Thoracic aorta (tissue), 2 donors: ENCODE data around the gene MALAT1. TPM values are rescaled to one million over a fixed set of nuclear protein-coding genes. Genes with fewer than 3 reads are reported as not detected.

Experiments
- ATAC-seq: fragments of 150-250 bp; one replicate; pipeline ENCODE4 v1.8.0; 2017; ENCODE audit warnings: low read depth; ENCODE audit not compliant: insufficient number of reproducible peaks, low FRiP score
- DNase-seq: peaks from one replicate; pipeline ENCODE4 v3.0.0-alpha.2; 2020; ENCODE audit warnings: low spot score
- H3K27ac ChIP-seq, 2 donors: fragments of 200-600 bp; sonication (generic); 1 replicate in 1 of 2; 2 replicates in 1 of 2; pipeline ENCODE4 v1.5.1; 2016; ENCODE audit warnings: mild to moderate bottlenecking in 2 of 2, moderate library complexity in 2 of 2
- H3K27me3 ChIP-seq: fragments of 200-600 bp; sonication (generic); replicated peaks from 2 replicates; pipeline ENCODE4 v1.6.0; 2016; ENCODE audit warnings: mild to moderate bottlenecking; ENCODE audit not compliant: insufficient read depth
- H3K36me3 ChIP-seq: fragments of 200-600 bp; sonication (generic); one replicate; pipeline ENCODE4 v1.5.1; 2016
- H3K4me1 ChIP-seq, 2 donors: fragments of 200-600 bp; sonication (generic); 1 replicate in 1 of 2; 2 replicates in 1 of 2; pipeline versions ENCODE4 v1.5.1 to v1.6.0; 2016; ENCODE audit warnings: low read depth in 2 of 2, mild to moderate bottlenecking in 1 of 2; ENCODE audit not compliant: control insufficient read depth in 1 of 2
- H3K4me3 ChIP-seq: fragments of 200-600 bp; sonication (generic); 2 replicates; pipeline ENCODE4 v1.5.1; 2016; ENCODE audit warnings: mild to moderate bottlenecking
- H3K9me3 ChIP-seq: fragments of 200-600 bp; sonication (generic); 2 replicates; pipeline ENCODE4 v1.5.1; 2016
- total RNA-seq, 2 donors: library from RNA; depleted of rRNA; stranded (reverse); fragments of >200 nt; gene quantifications; one replicate each; pipeline versions ENCODE4 v1.1.0 to v1.2.3, GENCODE V29; 2016
- TF ChIP-seq, protein P1 (sequence below): fragments of 200-600 bp; sonication (generic); IDR thresholded peaks from one replicate; pipeline ENCODE4 v1.5.1; 2019; ENCODE audit warnings: antibody characterized with exemption

The MALAT1 gene
- total RNA-seq, 2 donors from 2014 or later, result 20,776 to 38,952 TPM

DNA sequence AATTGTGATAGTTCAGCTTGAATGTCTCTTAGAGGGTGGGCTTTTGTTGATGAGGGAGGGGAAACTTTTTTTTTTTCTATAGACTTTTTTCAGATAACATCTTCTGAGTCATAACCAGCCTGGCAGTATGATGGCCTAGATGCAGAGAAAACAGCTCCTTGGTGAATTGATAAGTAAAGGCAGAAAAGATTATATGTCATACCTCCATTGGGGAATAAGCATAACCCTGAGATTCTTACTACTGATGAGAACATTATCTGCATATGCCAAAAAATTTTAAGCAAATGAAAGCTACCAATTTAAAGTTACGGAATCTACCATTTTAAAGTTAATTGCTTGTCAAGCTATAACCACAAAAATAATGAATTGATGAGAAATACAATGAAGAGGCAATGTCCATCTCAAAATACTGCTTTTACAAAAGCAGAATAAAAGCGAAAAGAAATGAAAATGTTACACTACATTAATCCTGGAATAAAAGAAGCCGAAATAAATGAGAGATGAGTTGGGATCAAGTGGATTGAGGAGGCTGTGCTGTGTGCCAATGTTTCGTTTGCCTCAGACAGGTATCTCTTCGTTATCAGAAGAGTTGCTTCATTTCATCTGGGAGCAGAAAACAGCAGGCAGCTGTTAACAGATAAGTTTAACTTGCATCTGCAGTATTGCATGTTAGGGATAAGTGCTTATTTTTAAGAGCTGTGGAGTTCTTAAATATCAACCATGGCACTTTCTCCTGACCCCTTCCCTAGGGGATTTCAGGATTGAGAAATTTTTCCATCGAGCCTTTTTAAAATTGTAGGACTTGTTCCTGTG, 3.9 kb downstream of the MALAT1 start:
- peak overlapping the region; percentile 99 for H3K27ac ChIP-seq
- peaks cover 55% of the 10 kb centered on the region for H3K36me3 ChIP-seq
- no peak for ATAC-seq
- DNase-seq, result no peak
- no peaks in the 10 kb centered on the region for H3K27me3 ChIP-seq
- no peaks in the 10 kb centered on the region for H3K9me3 ChIP-seq
- H3K4me1 ChIP-seq, result peaks cover 10 to 32% of the 10 kb centered on the region in 2 donors
- peak overlapping the region; percentile 89 for H3K4me3 ChIP-seq
- TF ChIP-seq, protein P1, sequence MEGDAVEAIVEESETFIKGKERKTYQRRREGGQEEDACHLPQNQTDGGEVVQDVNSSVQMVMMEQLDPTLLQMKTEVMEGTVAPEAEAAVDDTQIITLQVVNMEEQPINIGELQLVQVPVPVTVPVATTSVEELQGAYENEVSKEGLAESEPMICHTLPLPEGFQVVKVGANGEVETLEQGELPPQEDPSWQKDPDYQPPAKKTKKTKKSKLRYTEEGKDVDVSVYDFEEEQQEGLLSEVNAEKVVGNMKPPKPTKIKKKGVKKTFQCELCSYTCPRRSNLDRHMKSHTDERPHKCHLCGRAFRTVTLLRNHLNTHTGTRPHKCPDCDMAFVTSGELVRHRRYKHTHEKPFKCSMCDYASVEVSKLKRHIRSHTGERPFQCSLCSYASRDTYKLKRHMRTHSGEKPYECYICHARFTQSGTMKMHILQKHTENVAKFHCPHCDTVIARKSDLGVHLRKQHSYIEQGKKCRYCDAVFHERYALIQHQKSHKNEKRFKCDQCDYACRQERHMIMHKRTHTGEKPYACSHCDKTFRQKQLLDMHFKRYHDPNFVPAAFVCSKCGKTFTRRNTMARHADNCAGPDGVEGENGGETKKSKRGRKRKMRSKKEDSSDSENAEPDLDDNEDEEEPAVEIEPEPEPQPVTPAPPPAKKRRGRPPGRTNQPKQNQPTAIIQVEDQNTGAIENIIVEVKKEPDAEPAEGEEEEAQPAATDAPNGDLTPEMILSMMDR, result no peak

DNA sequence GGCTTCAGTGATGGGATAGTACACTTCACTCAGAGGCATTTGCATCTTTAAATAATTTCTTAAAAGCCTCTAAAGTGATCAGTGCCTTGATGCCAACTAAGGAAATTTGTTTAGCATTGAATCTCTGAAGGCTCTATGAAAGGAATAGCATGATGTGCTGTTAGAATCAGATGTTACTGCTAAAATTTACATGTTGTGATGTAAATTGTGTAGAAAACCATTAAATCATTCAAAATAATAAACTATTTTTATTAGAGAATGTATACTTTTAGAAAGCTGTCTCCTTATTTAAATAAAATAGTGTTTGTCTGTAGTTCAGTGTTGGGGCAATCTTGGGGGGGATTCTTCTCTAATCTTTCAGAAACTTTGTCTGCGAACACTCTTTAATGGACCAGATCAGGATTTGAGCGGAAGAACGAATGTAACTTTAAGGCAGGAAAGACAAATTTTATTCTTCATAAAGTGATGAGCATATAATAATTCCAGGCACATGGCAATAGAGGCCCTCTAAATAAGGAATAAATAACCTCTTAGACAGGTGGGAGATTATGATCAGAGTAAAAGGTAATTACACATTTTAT, 4.6 kb downstream of the MALAT1 start:
- ATAC-seq, result no peak
- Histone ChIP-seq H3K27ac (peak overlapping the region; percentile 99), H3K4me3 (peak overlapping the region; percentile 89), H3K36me3 (peaks cover 55% of the 10 kb centered on the region), H3K4me1 (peaks cover 10 to 28% of the 10 kb centered on the region in 2 donors), H3K9me3 (no peaks in the 10 kb centered on the region), H3K27me3 (no peaks in the 10 kb centered on the region)
- DNase-seq, result no peak
- TF ChIP-seq, protein P1, result no peak

DNA sequence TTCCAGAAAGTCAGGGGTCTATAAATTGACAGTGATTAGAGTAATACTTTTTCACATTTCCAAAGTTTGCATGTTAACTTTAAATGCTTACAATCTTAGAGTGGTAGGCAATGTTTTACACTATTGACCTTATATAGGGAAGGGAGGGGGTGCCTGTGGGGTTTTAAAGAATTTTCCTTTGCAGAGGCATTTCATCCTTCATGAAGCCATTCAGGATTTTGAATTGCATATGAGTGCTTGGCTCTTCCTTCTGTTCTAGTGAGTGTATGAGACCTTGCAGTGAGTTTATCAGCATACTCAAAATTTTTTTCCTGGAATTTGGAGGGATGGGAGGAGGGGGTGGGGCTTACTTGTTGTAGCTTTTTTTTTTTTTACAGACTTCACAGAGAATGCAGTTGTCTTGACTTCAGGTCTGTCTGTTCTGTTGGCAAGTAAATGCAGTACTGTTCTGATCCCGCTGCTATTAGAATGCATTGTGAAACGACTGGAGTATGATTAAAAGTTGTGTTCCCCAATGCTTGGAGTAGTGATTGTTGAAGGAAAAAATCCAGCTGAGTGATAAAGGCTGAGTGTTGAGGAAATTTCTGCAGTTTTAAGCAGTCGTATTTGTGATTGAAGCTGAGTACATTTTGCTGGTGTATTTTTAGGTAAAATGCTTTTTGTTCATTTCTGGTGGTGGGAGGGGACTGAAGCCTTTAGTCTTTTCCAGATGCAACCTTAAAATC, 5.3 kb downstream of the MALAT1 start:
- H3K27ac ChIP-seq, result peak overlapping the region; percentile 99
- DNase-seq, result no peak
- TF ChIP-seq, protein P1, result no peak
- peak overlapping the region; percentile 89 for H3K4me3 ChIP-seq
- peaks cover 10 to 28% of the 10 kb centered on the region in 2 donors for H3K4me1 ChIP-seq
- no peaks in the 10 kb centered on the region for H3K27me3 ChIP-seq
- H3K9me3 ChIP-seq, result no peaks in the 10 kb centered on the region
- peaks cover 55% of the 10 kb centered on the region for H3K36me3 ChIP-seq
- no peak for ATAC-seq

- ATAC-seq, result no peak
- TF ChIP-seq, protein P1, result no peak
- peaks cover 55% of the 10 kb centered on the region for H3K36me3 ChIP-seq
Observed at GRCh38 chr11:65504674-65505465, 6.0 kb downstream of the MALAT1 start.

More at GRCh38 chr11:65504674-65505465, 6.0 kb downstream of the MALAT1 start:
- Histone ChIP-seq H3K27ac (peak overlapping the region; percentile 99), H3K4me3 (peak overlapping the region; percentile 89), H3K27me3 (no peaks in the 10 kb centered on the region), H3K9me3 (no peaks in the 10 kb centered on the region), H3K4me1 (peaks cover 10 to 28% of the 10 kb centered on the region in 2 donors)
- DNase-seq, result no peak
